Astrocyte of the cerebellum (primary cell): ENCODE data around the gene CSTF1.
A peak's percentile ranks its signal among the peaks of the same experiment; 100 is the strongest.

Experiments used
- DNase-seq: peaks from one replicate; pipeline ENCODE4 v3.0.0-alpha.2; 2011; ENCODE audit warnings: low read depth
- H3K4me3 ChIP-seq: 2 replicates; pipeline ENCODE4 v1.5.1; 2011; ENCODE audit warnings: mild to moderate bottlenecking, low read depth, low read length, moderate library complexity
- CTCF ChIP-seq: IDR thresholded peaks from 2 replicates; pipeline ENCODE4 v1.5.1; 2012; ENCODE audit warnings: low read length, low read depth, moderate library complexity, mild to moderate bottlenecking; ENCODE audit errors: missing control alignments
- in situ Hi-C: cut with HindIII; loops from 2 replicates; pipeline ENCODE4 v1.10.0; 2017; ENCODE audit warnings: low sequenced_read_pairs

CSTF1 gene

GRCh38 chr20:56433880-56434255, 41.4 kb downstream of the CSTF1 start:
- no peak overlapping the region for H3K4me3 ChIP-seq
- TF ChIP-seq CTCF: no peak
- in situ Hi-C loops: no loop called here
- DNase-seq: no peak

- DNase-seq: no peak
- in situ Hi-C loops: no loop called here
- H3K4me3 ChIP-seq: no peak overlapping the region
- no peak for TF ChIP-seq CTCF
These were observed 44.9 kb downstream of the CSTF1 start for GRCh38 chr20:56437196-56437960.

- DNase-seq: no peak
- in situ Hi-C loops: no loop called here
- no peak for TF ChIP-seq CTCF
- H3K4me3 ChIP-seq: no peak overlapping the region
These were observed 45.8 kb downstream of the CSTF1 start for GRCh38 chr20:56438284-56438683.

- in situ Hi-C loops: no loop called here
- no peak for TF ChIP-seq CTCF
- no peak overlapping the region for H3K4me3 ChIP-seq
- peak; percentile 98 for DNase-seq
These were observed 47.4 kb downstream of the CSTF1 start for GRCh38 chr20:56439771-56440291.

- in situ Hi-C loops: no loop called here
These were observed 48.0 kb downstream of the CSTF1 start for GRCh38 chr20:56440346-56441007.

More at GRCh38 chr20:56440346-56441007, 48.0 kb downstream of the CSTF1 start:
- DNase-seq: peak; percentile 19
- no peak for TF ChIP-seq CTCF
- H3K4me3 ChIP-seq: no peak overlapping the region
